SK-N-SH (cell line): ENCODE results near the gene TAOK1. TPM values are rescaled to one million over a fixed set of nuclear protein-coding genes. Genes with fewer than 3 reads are reported as not detected.

ENCODE experiments used
- CTCF ChIA-PET: fragments of 300-600, 350-600 bp; formaldehyde crosslinking; extraction: SDS; loops from one replicate; lab custom pipeline; 2021; lab: Yijun Ruan, JAX
- POLR2A ChIA-PET: fragments of 350-600 bp; sonication (Branson Sonifier 250); formaldehyde crosslinking; extraction: SDS; loops from one replicate; lab custom pipeline; 2020; ENCODE audit warnings: antibody characterized with exemption, inconsistent platforms; lab: Yijun Ruan, JAX
- DNase-seq: peaks from one replicate; pipeline ENCODE4 v3.0.0; 2012
- H2AFZ ChIP-seq: fragments of 200-600 bp; sonication (generic); 2 replicates; pipeline ENCODE4 v1.8.1; 2016; ENCODE audit warnings: antibody characterized with exemption, mild to moderate bottlenecking, low read depth
- H3F3A ChIP-seq: fragments of 200-600 bp; sonication (generic); replicated peaks from 2 replicates; pipeline ENCODE3; 2016; ENCODE audit warnings: antibody characterized with exemption, mild to moderate bottlenecking; ENCODE audit not compliant: insufficient read depth
- H3K27ac ChIP-seq, 2 experiments: fragments of 200-500 bp in 1 of 2; fragments of 200-600 bp in 1 of 2; sonication (Bioruptor generic) in 1 of 2; sonication (generic), shearing (Covaris generic) in 1 of 2; 2 replicates each; pipeline versions ENCODE4 v1.5.1 to v1.6.1; 2014 to 2016; ENCODE audit warnings: low read depth in 2 of 2, inconsistent platforms in 1 of 2, low read length in 1 of 2, mild to moderate bottlenecking in 1 of 2, mixed read lengths in 1 of 2
- H3K27me3 ChIP-seq: fragments of 200-600 bp; sonication (generic), shearing (Covaris generic); 2 replicates; pipeline ENCODE4 v1.6.1; 2016; ENCODE audit warnings: mixed run types; ENCODE audit not compliant: insufficient read depth
- H3K36me3 ChIP-seq, 2 experiments: fragments of 200-500 bp in 1 of 2; fragments of 200-600 bp in 1 of 2; sonication (Bioruptor generic) in 1 of 2; sonication (generic) in 1 of 2; replicated peaks in 1 of 2; 2 replicates each; pipeline versions ENCODE3 to v1.5.1; 2014 to 2016; ENCODE audit warnings: low read length in 1 of 2, mild to moderate bottlenecking in 1 of 2; ENCODE audit not compliant: insufficient read depth in 2 of 2, control insufficient read depth in 1 of 2
- H3K4me1 ChIP-seq, 2 experiments: fragments of 200-500 bp in 1 of 2; fragments of 200-600 bp in 1 of 2; sonication (Bioruptor generic) in 1 of 2; sonication (generic), shearing (Covaris generic) in 1 of 2; 2 replicates each; pipeline versions ENCODE4 v1.5.1 to v1.6.1; 2014 to 2016; ENCODE audit warnings: low read depth in 1 of 2, low read length in 1 of 2, mixed run types in 1 of 2; ENCODE audit not compliant: insufficient read depth in 2 of 2, control insufficient read depth in 1 of 2
- H3K4me2 ChIP-seq: fragments of 200-600 bp; sonication (generic), shearing (Covaris generic); 2 replicates; pipeline ENCODE4 v1.6.1; 2017; ENCODE audit warnings: mixed run types
- H3K4me3 ChIP-seq, 2 experiments: fragments of 200-500 bp in 1 of 2; fragments of 200-600 bp in 1 of 2; sonication (Bioruptor generic) in 1 of 2; sonication (generic), shearing (Covaris generic) in 1 of 2; 2 replicates each; pipeline versions ENCODE4 v1.5.1 to v1.8.1; 2014 to 2016; ENCODE audit warnings: low read depth in 2 of 2, inconsistent platforms in 1 of 2, low read length in 1 of 2, mild to moderate bottlenecking in 1 of 2, mixed read lengths in 1 of 2, moderate library complexity in 1 of 2
- H3K79me2 ChIP-seq: fragments of 200-600 bp; sonication (generic); 2 replicates; pipeline ENCODE4 v1.8.1; 2017; ENCODE audit warnings: mild to moderate bottlenecking; ENCODE audit not compliant: insufficient read depth
- H3K9ac ChIP-seq: fragments of 200-600 bp; sonication (generic); 2 replicates; pipeline ENCODE4 v1.6.1; 2017; ENCODE audit warnings: mixed run types
- H3K9me2 ChIP-seq: fragments of 200-600 bp; sonication (generic); 2 replicates; pipeline ENCODE4 v1.6.1; 2017; ENCODE audit warnings: mixed run types
- H3K9me3 ChIP-seq: fragments of 200-600 bp; sonication (generic); 2 replicates; pipeline ENCODE4 v1.6.1; 2017; ENCODE audit warnings: mixed run types, mild to moderate bottlenecking, moderate library complexity
- H4K20me1 ChIP-seq: fragments of 200-600 bp; sonication (generic); 2 replicates; pipeline ENCODE4 v1.6.1; 2017; ENCODE audit warnings: mild to moderate bottlenecking, mixed run types; ENCODE audit not compliant: insufficient read depth
- CHD2 ChIP-seq: fragments of 150-350 bp; IDR thresholded peaks from 2 replicates; pipeline ENCODE4 v1.6.1; 2018; ENCODE audit warnings: low read length; ENCODE audit not compliant: partially characterized antibody
- FOSL2 ChIP-seq: IDR thresholded peaks from 2 replicates; pipeline ENCODE4 v1.4.0; 2012; ENCODE audit warnings: low read depth, mild to moderate bottlenecking, moderate library complexity, borderline replicate concordance
- FOXJ3 ChIP-seq: sonication (generic); formaldehyde crosslinking; IDR thresholded peaks from 2 replicates; pipeline ENCODE4 v1.5.1; 2020; ENCODE audit warnings: mild to moderate bottlenecking, missing genetic modification reagents
- GATA2 ChIP-seq: sonication (generic); formaldehyde crosslinking; IDR thresholded peaks from 2 replicates; pipeline ENCODE4 v1.5.0; 2020; ENCODE audit warnings: mild to moderate bottlenecking, missing genetic modification reagents
- IRF3 ChIP-seq: fragments of 150-350 bp; IDR thresholded peaks from 2 replicates; pipeline ENCODE4 v1.6.1; 2016; ENCODE audit warnings: mild to moderate bottlenecking, low read depth, low read length
- JUND ChIP-seq: IDR thresholded peaks from 2 replicates; pipeline ENCODE4 v1.4.0; 2012
- MEF2A ChIP-seq: IDR thresholded peaks from 2 replicates; pipeline ENCODE4 v1.4.0; 2012; ENCODE audit warnings: low read depth, borderline replicate concordance
- MXI1 ChIP-seq: IDR thresholded peaks from 2 replicates; pipeline ENCODE4 v1.6.1; 2012; ENCODE audit warnings: mild to moderate bottlenecking, low read depth, low read length, improper control_type of control experiment
- POLR2AphosphoS5 ChIP-seq: IDR thresholded peaks from 2 replicates; pipeline ENCODE4 v1.6.1; 2012; ENCODE audit warnings: low read depth, low read length
- RAD21 ChIP-seq: IDR thresholded peaks from 2 replicates; pipeline ENCODE4 v1.6.1; 2012; ENCODE audit warnings: mild to moderate bottlenecking, low read length
- RCOR1 ChIP-seq: fragments of 150-350 bp; IDR thresholded peaks from 2 replicates; pipeline ENCODE4 v1.6.1; 2017; ENCODE audit warnings: antibody characterized with exemption, low read length
- RXRA ChIP-seq: IDR thresholded peaks from 2 replicates; pipeline ENCODE4 v1.4.0; 2012; ENCODE audit warnings: low read depth, mild to moderate bottlenecking, borderline replicate concordance
- SMC3 ChIP-seq: IDR thresholded peaks from 2 replicates; pipeline ENCODE4 v1.6.1; 2012; ENCODE audit warnings: low read depth, low read length, improper control_type of control experiment
- TEAD4 ChIP-seq: IDR thresholded peaks from 2 replicates; pipeline ENCODE4 v1.4.0; 2012; ENCODE audit warnings: mild to moderate bottlenecking, borderline replicate concordance; ENCODE audit not compliant: insufficient read depth
- USF1 ChIP-seq: IDR thresholded peaks from 2 replicates; pipeline ENCODE4 v1.4.0; 2012; ENCODE audit warnings: low read depth, borderline replicate concordance
- USF2 ChIP-seq: fragments of 150-350 bp; IDR thresholded peaks from 2 replicates; pipeline ENCODE4 v1.6.1; 2017; ENCODE audit warnings: antibody characterized with exemption, low read length, low read depth, borderline replicate concordance
- ZBTB33 ChIP-seq: IDR thresholded peaks from 2 replicates; pipeline ENCODE4 v1.4.0; 2012; ENCODE audit warnings: low read depth, borderline replicate concordance
- whole genome bisulfite sequencing: methylation state at CpG from one replicate; pipeline ENCODE4 v1.1.6; 2017; ENCODE audit warnings: low lambda C conversion rate; 5-methylcytosine and 5-hydroxymethylcytosine counted together
- polyA plus RNA-seq, 3 experiments: library from polyadenylated mRNA; depleted of rRNA; stranded (reverse); fragments of >200 nt; gene quantifications; 2 replicates each; pipeline ENCODE4 v1.2.3, GENCODE V29; 2012

TAOK1 gene
- polyA plus RNA-seq, 1 of the 3 experiments (the other 2 are of a cell fraction) = 5.9 TPM

GRCh38 chr17:29571486-29571882, 181.3 kb downstream of the TAOK1 start:
- H3F3A ChIP-seq = peaks cover 7% of the 10 kb centered on the region
- TF ChIP-seq USF2 = no peak
- TF ChIP-seq RCOR1 = no peak
- no peak for TF ChIP-seq FOXJ3
- TF ChIP-seq IRF3 = no peak
- no peak for TF ChIP-seq RAD21
- TF ChIP-seq ZBTB33 = no peak
- TF ChIP-seq USF1 = no peak
- no peak for TF ChIP-seq GATA2
- TF ChIP-seq FOSL2 = no peak
- no peak for TF ChIP-seq CHD2
- no peak for TF ChIP-seq TEAD4
- TF ChIP-seq MEF2A = no peak
- no peak for TF ChIP-seq SMC3
- TF ChIP-seq MXI1 = no peak
- TF ChIP-seq JUND = no peak
- TF ChIP-seq RXRA = no peak
- TF ChIP-seq POLR2AphosphoS5 = no peak
- H2AFZ ChIP-seq = no peak overlapping the region
- CTCF ChIA-PET = interaction anchor here (1.2 to 11.6 kb wide), 5 partner anchors 12 to 360 kb away, joined by 4 to 166 read pairs (median 98); partner anchors contain the start of genes ANKRD13B and GIT1
- H3K79me2 ChIP-seq = peaks cover 6% of the 10 kb centered on the region; the same call in 1 of the 2 replicates
- no peak overlapping the region for H3K4me2 ChIP-seq
- no peak overlapping the region for H3K9ac ChIP-seq
- WGBS = 90% methylated on average over 6 of the region's 6 CpGs
- H4K20me1 ChIP-seq = 0 out of 2 replicates have a peak, but pooled peaks cover 4% of the 10 kb centered on the region
- no peaks in the 10 kb centered on the region for H3K27me3 ChIP-seq
- POLR2A ChIA-PET = interaction anchor here (0.7 kb wide), 1 partner anchor 203 kb away, joined by 3 read pairs; no protein-coding TSS in a partner anchor
- no peaks in the 10 kb centered on the region for H3K9me3 ChIP-seq
- H3K4me3 ChIP-seq = no peak overlapping the region
- no peak for DNase-seq
- H3K27ac ChIP-seq = no peak overlapping the region
- H3K36me3 ChIP-seq = peaks cover 0 to 37% of the 10 kb centered on the region in 2 experiments
- peaks cover 8 to 22% of the 10 kb centered on the region in 2 experiments; a peak in 1 of 4 replicates for H3K4me1 ChIP-seq
- no peaks in the 10 kb centered on the region for H3K9me2 ChIP-seq
